Measurements from ENCODE around the gene PARD6B.

Gene PARD6B

DNA sequence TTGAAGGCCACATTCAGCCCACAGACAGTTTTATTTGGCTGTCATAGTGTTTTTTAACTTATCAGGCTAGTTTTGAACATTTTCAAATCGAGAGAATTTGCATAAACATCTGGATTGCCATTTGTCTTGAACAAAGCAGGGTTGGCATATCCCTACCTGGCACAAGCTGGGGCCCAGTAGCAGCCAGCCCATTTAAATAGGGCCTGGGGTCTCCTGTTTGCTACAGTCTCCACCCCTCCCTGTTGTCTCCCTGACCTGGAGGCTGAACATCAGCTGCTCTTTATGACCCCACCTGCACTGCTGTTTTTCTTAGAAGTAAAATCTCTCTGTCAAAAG lies 73.9 kb downstream of the PARD6B start:
- Histone ChIP-seq H3K4me2 (ENCODE audit: low read depth, low read length, poor library complexity, severe bottlenecking) (peak overlapping the region; percentile 94), H4K20me1 (ENCODE audit: low read depth, low read length) (no peaks in the 10 kb centered on the region), H3K36me3 (ENCODE audit: low read length) (peaks cover 7% of the 10 kb centered on the region; the same call in 1 of the 2 replicates), H3K27ac (ENCODE audit: low read depth, low read length) (peak overlapping the region; percentile 99), H3K79me2 (ENCODE audit: insufficient read depth, low read length) (peaks cover 82% of the 10 kb centered on the region), H3K4me3 (ENCODE audit: insufficient read depth, low read length, poor library complexity, severe bottlenecking) (peak overlapping the region; percentile 23), H3K27me3 (ENCODE audit: low read length) (no peaks in the 10 kb centered on the region), H2AFZ (ENCODE audit: low read depth, low read length, severe bottlenecking) (no peak overlapping the region), H3K9me2 (replicated peaks; ENCODE audit: insufficient read depth, low read length) (no peaks in the 10 kb centered on the region), H3K9me3 (ENCODE audit: insufficient read depth, low read length) (no peaks in the 10 kb centered on the region), H3F3A (ENCODE audit: insufficient read depth) (peaks cover 75% of the 10 kb centered on the region), H3K9ac (ENCODE audit: low read length) (peak overlapping the region; percentile 67)
- TF ChIP-seq EZH2phosphoT487 (conservative IDR thresholded peaks at IDR 0.05; ENCODE audit: low read length): no peak
- TF ChIP-seq, protein P1, sequence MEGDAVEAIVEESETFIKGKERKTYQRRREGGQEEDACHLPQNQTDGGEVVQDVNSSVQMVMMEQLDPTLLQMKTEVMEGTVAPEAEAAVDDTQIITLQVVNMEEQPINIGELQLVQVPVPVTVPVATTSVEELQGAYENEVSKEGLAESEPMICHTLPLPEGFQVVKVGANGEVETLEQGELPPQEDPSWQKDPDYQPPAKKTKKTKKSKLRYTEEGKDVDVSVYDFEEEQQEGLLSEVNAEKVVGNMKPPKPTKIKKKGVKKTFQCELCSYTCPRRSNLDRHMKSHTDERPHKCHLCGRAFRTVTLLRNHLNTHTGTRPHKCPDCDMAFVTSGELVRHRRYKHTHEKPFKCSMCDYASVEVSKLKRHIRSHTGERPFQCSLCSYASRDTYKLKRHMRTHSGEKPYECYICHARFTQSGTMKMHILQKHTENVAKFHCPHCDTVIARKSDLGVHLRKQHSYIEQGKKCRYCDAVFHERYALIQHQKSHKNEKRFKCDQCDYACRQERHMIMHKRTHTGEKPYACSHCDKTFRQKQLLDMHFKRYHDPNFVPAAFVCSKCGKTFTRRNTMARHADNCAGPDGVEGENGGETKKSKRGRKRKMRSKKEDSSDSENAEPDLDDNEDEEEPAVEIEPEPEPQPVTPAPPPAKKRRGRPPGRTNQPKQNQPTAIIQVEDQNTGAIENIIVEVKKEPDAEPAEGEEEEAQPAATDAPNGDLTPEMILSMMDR (IDR thresholded peaks at IDR 0.05; ENCODE audit: insufficient read depth, low read length, poor library complexity, severe bottlenecking): no peak

DNA sequence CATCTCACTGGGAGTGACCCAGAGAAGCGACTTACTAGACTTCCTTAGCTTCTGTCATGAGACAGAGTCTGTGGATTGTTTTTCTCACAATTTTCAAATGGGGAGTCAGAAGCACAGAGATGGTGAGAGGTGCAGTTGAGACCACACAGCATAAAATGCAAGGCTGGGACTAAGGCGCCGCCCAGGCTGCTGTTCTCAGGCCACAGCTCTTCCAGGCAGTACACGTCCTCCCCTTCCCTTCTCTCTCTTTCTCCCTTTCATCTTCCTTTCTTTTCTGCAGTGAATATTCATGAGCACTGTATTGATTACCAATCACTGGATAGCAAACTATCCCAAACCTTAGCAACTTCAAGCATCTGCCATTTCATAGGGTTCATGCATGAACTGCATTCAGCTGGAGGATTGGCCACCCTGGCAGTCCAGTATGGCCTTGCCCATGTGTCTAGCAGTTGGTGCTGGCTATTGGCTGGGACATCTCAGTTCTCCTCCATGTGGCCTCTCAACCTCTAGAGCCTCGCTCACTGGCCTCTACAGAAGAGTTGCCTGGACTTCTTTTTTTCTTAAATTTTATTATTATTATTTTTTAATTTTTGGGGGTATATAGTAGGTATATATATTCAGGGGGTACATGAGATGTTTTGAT lies 74.9 kb downstream of the PARD6B start:
- peaks cover 75% of the 10 kb centered on the region for H3F3A ChIP-seq (ENCODE audit: insufficient read depth)
- peaks cover 81% of the 10 kb centered on the region for H3K79me2 ChIP-seq (ENCODE audit: insufficient read depth, low read length)
- no peaks in the 10 kb centered on the region for H3K9me2 ChIP-seq (replicated peaks; ENCODE audit: insufficient read depth, low read length)
- peaks cover 7% of the 10 kb centered on the region; the same call in 1 of the 2 replicates for H3K36me3 ChIP-seq (ENCODE audit: low read length)
- no peak overlapping the region for H2AFZ ChIP-seq (ENCODE audit: low read depth, low read length, severe bottlenecking)
- H3K27me3 ChIP-seq (ENCODE audit: low read length): no peaks in the 10 kb centered on the region
- peak overlapping the region; percentile 67 for H3K9ac ChIP-seq (ENCODE audit: low read length)
- H3K9me3 ChIP-seq (ENCODE audit: insufficient read depth, low read length): no peaks in the 10 kb centered on the region
- H3K27ac ChIP-seq (ENCODE audit: low read depth, low read length): peak overlapping the region; percentile 99
- TF ChIP-seq, protein P1 (IDR thresholded peaks at IDR 0.05; ENCODE audit: insufficient read depth, low read length, poor library complexity, severe bottlenecking): no peak
- no peak for TF ChIP-seq EZH2phosphoT487 (conservative IDR thresholded peaks at IDR 0.05; ENCODE audit: low read length)
- peak overlapping the region; percentile 27 for H3K4me3 ChIP-seq (ENCODE audit: insufficient read depth, low read length, poor library complexity, severe bottlenecking)
- H3K4me2 ChIP-seq (ENCODE audit: low read depth, low read length, poor library complexity, severe bottlenecking): peak overlapping the region; percentile 94
- no peaks in the 10 kb centered on the region for H4K20me1 ChIP-seq (ENCODE audit: low read depth, low read length)

Measured in SU-DHL-6 (cell line).